Breast epithelium (tissue), 4 donors: Measurements from ENCODE around the gene PYGO1. TPM values are rescaled to one million over a fixed set of nuclear protein-coding genes. Genes with fewer than 3 reads are reported as not detected.
"Not testable (repeated sequence)": the region's sequence is repeated elsewhere in the genome, so short reads cannot be mapped to it uniquely, and the experiment has no call there.

Experiments used
- DNase-seq, 2 donors: peaks; one replicate each; pipeline ENCODE4 v3.0.0-alpha.2; 2019; ENCODE audit warnings: low spot score in 2 of 2
- H3K27ac ChIP-seq, 2 donors: fragments of 200-600 bp; sonication (generic) in 1 of 2; one replicate each; pipeline ENCODE4 v1.5.1; 2016 to 2019; ENCODE audit warnings: mild to moderate bottlenecking in 1 of 2
- H3K27me3 ChIP-seq, 2 donors: fragments of 200-600 bp; sonication (generic) in 1 of 2; one replicate each; pipeline versions ENCODE4 v1.5.1 to v1.6.0; 2017 to 2019; ENCODE audit warnings: control low read depth in 1 of 2, mild to moderate bottlenecking in 1 of 2
- H3K36me3 ChIP-seq: fragments of 200-600 bp; one replicate; pipeline ENCODE4 v1.5.1; 2019
- H3K4me1 ChIP-seq, 2 donors: fragments of 200-600 bp; sonication (generic); one replicate each; pipeline ENCODE4 v1.5.1; 2016 to 2019; ENCODE audit warnings: control low read depth in 1 of 2
- H3K4me3 ChIP-seq, 3 donors: fragments of 200-600 bp; sonication (generic); 1 replicate in 2 of 3; 2 replicates in 1 of 3; pipeline ENCODE4 v1.5.1; 2016 to 2019; ENCODE audit warnings: mild to moderate bottlenecking in 3 of 3, moderate library complexity in 2 of 3
- H3K9me3 ChIP-seq, 2 donors: fragments of 200-600 bp; sonication (generic) in 1 of 2; one replicate each; pipeline ENCODE4 v1.5.1; 2016 to 2019; ENCODE audit warnings: control low read depth in 1 of 2
- POLR2A ChIP-seq: fragments of 450-650 bp; IDR thresholded peaks from one replicate; pipeline ENCODE4 v1.6.1; 2016; ENCODE audit warnings: antibody characterized with exemption, mild to moderate bottlenecking, moderate library complexity
- POLR2AphosphoS5 ChIP-seq, 3 donors: sonication (generic); formaldehyde crosslinking; IDR thresholded peaks; one replicate each; pipeline ENCODE4 v1.6.1; 2017; ENCODE audit warnings: antibody characterized with exemption in 3 of 3
- intact Hi-C: fragments of 100-400 bp; cut with DNase I; formaldehyde crosslinking; loops from one replicate; pipeline ENCODE4 v1.15.1; 2023; ENCODE audit warnings: low total_unique reads
- total RNA-seq, 3 donors: library from RNA; depleted of rRNA; stranded (reverse); fragments of >200 nt; gene quantifications; one replicate each; pipeline ENCODE4 v1.1.0, GENCODE V29; 2016
- TF ChIP-seq, protein P1 (sequence below), 3 donors: fragments of 450-650 bp; IDR thresholded peaks; one replicate each; pipeline ENCODE4 v1.5.1; 2016 to 2017; ENCODE audit warnings: antibody characterized with exemption in 3 of 3, mild to moderate bottlenecking in 3 of 3, moderate library complexity in 3 of 3

PYGO1 gene
- total RNA-seq, 3 donors from 2014 or later: 4.9 to 8.5 (median 5.9) TPM

DNA sequence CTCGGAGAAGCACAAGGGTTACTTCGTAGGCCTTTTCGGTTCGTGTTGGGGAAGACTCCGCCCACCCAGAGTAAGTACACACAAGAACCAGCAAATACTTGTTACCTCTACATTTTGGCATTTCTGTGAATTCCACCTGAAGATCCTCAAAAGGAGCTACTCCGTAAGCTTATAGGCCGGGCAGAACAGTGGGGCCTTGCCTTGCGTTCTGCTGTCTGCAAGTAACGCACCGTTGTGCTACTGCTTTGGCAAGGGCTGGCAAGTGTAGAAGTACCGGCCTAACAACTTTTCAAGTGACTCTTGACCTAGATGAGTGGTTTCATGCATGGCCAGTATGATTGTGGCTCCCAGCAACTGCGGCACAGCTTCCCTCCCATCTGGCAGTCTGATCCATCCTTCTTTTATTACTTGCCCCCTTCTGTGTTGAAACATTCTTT is 73.7 kb downstream of the PYGO1 start:
- Histone ChIP-seq H3K27me3 (no peaks in the 10 kb centered on the region), H3K36me3 (no peaks in the 10 kb centered on the region), H3K4me3 (no peak overlapping the region), H3K27ac (no peak overlapping the region), H3K4me1 (no peaks in the 10 kb centered on the region), H3K9me3 (no peaks in the 10 kb centered on the region)
- intact Hi-C loops: no loop called here
- no peak for DNase-seq
- TF ChIP-seq POLR2A: no peak
- TF ChIP-seq POLR2AphosphoS5 (IDR thresholded peaks at IDR 0.05): no peak
- TF ChIP-seq, protein P1, sequence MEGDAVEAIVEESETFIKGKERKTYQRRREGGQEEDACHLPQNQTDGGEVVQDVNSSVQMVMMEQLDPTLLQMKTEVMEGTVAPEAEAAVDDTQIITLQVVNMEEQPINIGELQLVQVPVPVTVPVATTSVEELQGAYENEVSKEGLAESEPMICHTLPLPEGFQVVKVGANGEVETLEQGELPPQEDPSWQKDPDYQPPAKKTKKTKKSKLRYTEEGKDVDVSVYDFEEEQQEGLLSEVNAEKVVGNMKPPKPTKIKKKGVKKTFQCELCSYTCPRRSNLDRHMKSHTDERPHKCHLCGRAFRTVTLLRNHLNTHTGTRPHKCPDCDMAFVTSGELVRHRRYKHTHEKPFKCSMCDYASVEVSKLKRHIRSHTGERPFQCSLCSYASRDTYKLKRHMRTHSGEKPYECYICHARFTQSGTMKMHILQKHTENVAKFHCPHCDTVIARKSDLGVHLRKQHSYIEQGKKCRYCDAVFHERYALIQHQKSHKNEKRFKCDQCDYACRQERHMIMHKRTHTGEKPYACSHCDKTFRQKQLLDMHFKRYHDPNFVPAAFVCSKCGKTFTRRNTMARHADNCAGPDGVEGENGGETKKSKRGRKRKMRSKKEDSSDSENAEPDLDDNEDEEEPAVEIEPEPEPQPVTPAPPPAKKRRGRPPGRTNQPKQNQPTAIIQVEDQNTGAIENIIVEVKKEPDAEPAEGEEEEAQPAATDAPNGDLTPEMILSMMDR (IDR thresholded peaks at IDR 0.05): no peak

DNA sequence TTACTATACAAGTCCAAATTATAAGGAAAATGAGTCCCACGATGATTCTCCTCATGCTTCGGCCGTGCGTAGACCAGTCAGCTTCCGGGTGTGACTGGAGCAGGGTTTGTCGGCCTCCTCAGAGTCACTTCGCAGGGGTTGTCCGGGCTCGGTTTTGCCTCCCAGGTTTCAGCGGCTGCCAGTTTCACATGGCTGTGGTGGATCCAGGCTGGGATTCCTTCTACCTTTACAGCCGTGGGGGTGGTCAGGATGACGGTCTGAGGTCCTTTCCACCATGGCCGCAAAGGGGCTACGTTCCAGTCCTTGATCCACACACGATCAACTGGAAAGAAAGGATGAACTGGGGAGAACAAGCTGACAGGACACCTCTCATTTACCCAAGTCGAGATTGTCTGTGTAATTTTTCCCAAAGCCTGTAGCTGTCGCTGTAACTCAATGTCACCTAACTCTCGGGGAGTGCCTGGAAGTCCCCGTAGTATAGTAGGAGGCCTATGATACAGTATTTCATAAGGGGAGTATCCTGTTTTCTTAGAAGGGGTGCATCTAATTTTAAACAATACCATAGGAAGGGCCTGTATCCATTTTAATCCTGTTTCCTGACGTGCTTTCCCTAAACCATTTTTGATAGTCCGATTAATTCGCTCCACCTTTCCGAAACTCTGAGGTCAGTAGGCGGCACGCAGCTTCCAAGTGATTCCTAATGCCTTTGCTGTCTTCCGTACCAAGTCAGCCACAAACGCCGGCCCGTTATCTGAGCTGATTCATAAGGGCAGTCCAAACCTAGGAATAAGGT is 74.3 kb downstream of the PYGO1 start:
- intact Hi-C loops, H3K4me1 ChIP-seq, DNase-seq, H3K27me3 ChIP-seq, H3K4me3 ChIP-seq, H3K27ac ChIP-seq, H3K36me3 ChIP-seq, H3K9me3 ChIP-seq: not testable (repeated sequence)

DNA sequence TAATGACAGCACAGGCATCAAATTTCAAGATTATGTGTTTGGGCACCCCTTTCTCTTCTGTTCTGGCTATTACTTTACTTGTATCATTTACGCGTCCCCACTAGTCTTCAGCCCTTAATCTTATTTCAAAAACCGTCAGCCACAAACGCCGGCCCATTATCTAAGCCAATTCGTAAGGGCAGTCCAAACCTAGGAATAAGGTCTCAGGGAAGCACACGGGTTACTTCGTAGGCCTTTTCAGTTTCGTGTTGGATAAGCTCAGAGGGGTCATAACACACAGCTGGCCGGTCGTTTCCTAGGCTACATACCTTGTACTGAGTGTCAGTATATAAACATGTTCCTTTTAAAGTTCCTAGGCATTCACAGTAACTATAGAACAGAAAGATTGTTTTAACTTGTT is 75.0 kb downstream of the PYGO1 start:
- no peak overlapping the region for H3K4me3 ChIP-seq
- no peaks in the 10 kb centered on the region for H3K36me3 ChIP-seq
- intact Hi-C loops: no loop called here
- no peaks in the 10 kb centered on the region for H3K9me3 ChIP-seq
- H3K4me1 ChIP-seq: no peaks in the 10 kb centered on the region
- DNase-seq: no peak
- H3K27me3 ChIP-seq: no peaks in the 10 kb centered on the region
- H3K27ac ChIP-seq: no peak overlapping the region
- TF ChIP-seq POLR2A: no peak
- no peak for TF ChIP-seq POLR2AphosphoS5 (IDR thresholded peaks at IDR 0.05)
- TF ChIP-seq, protein P1 (IDR thresholded peaks at IDR 0.05): no peak

DNA sequence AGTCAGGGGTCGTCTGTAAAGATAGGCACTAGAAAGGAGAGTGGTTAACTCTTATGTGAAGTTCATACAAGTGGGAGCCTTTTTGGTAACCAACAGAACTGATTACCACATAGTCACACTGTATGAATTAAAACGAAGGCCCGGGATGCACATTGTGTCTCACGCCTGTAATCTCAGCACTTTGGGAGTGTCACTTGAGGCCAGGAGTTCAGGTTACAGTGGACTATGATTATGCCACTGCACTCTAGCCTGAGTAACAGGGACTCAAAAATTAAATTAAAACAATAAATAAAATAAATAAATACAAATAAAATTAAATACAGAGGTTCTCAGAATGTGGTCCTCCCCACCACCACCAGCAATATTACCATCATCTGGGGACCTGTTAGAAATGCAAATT is 80.6 kb downstream of the PYGO1 start:
- peaks cover 0 to 4% of the 10 kb centered on the region in 2 donors for H3K9me3 ChIP-seq
- H3K36me3 ChIP-seq: no peaks in the 10 kb centered on the region
- no peak overlapping the region for H3K4me3 ChIP-seq
- no peak for DNase-seq
- no peaks in the 10 kb centered on the region for H3K4me1 ChIP-seq
- H3K27me3 ChIP-seq: no peaks in the 10 kb centered on the region
- TF ChIP-seq, protein P1 (IDR thresholded peaks at IDR 0.05): no peak
- TF ChIP-seq POLR2A (no peak), POLR2AphosphoS5 (IDR thresholded peaks at IDR 0.05) (no peak)
- no peak overlapping the region for H3K27ac ChIP-seq
- intact Hi-C loops: no loop called here

DNA sequence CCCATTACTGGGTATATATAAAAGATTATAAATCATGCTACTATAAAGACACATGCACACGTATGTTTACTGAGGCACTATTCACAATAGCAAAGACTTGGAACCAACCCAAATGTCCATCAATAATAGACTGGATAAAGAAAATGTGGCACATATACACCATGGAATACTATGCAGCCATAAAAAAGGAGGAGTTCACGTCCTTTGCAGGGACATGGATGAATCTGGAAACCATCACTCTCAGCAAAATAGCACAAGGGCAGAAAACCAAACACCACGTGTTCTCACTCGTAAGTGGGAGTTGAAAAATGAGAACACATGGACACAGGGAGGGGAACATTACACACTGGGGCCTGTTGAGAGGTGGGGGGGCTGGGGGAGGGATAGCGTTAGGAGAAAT is 82.7 kb downstream of the PYGO1 start:
- H3K4me3 ChIP-seq, H3K27me3 ChIP-seq, DNase-seq: not testable (repeated sequence)

DNA sequence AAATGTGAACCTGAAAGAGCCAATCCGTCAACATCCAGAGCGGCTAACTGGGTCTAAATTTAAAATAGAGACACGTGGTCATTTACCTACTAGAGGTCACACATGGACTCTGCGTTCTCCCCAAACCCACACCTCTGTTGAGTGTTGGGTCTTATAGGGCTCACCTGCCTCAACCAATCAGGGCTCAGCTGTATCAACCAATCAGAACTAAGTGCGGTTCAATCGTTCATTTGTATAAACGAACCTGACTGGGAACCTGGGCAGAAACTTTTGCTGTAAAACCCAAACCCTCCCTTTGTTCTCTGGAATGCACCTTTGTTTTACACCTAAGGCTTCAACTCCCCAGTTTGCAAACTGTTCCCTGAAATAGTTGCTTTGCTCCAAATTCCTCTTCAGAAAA is 89.0 kb downstream of the PYGO1 start:
- Histone ChIP-seq H3K9me3 (peaks cover 0 to under 1% of the 10 kb centered on the region in 2 donors), H3K4me3 (no peak overlapping the region), H3K36me3 (no peaks in the 10 kb centered on the region), H3K27ac (no peak overlapping the region), H3K27me3 (no peaks in the 10 kb centered on the region), H3K4me1 (no peaks in the 10 kb centered on the region)
- TF ChIP-seq, protein P1 (IDR thresholded peaks at IDR 0.05): no peak
- TF ChIP-seq POLR2A (no peak), POLR2AphosphoS5 (IDR thresholded peaks at IDR 0.05) (no peak)
- intact Hi-C loops: no loop called here
- no peak for DNase-seq

More for the DNA sequence above, 82.7 kb downstream of the PYGO1 start:
- H3K27ac ChIP-seq, intact Hi-C loops, H3K4me1 ChIP-seq, H3K36me3 ChIP-seq, H3K9me3 ChIP-seq: not testable (repeated sequence)
